Caco-2 (cell line): ENCODE measurements around the gene GRB10. TPM values are rescaled to one million over a fixed set of nuclear protein-coding genes. Genes with fewer than 3 reads are reported as not detected.

ENCODE experiments used
- BruUV-seq: library from RNA; stranded (reverse); fragments of 400-500 nt; replicated peaks from 2 replicates; lab custom pipeline; 2021; lab: Mats Ljungman, UMichigan
- CTCF ChIA-PET: fragments of 300-600 bp; sonication (Branson Sonifier 250); formaldehyde crosslinking; loops from one replicate; lab custom pipeline; 2022; ENCODE audit warnings: antibody characterized with exemption; lab: Charles Lee
- POLR2A ChIA-PET: fragments of 300-600 bp; sonication (Branson Sonifier 250); formaldehyde crosslinking; loops from one replicate; lab custom pipeline; 2022; ENCODE audit warnings: antibody characterized with exemption; lab: Charles Lee
- DNase-seq, 2 experiments: peaks; one replicate each; pipeline versions ENCODE4 v3.0.0 to v3.0.0-alpha.2; 2020 to 2022
- H3K27me3 ChIP-seq: replicated peaks from 2 replicates; pipeline ENCODE4 v1.6.0; 2011; ENCODE audit warnings: low read length; ENCODE audit not compliant: control insufficient read depth, insufficient read depth
- H3K36me3 ChIP-seq: 2 replicates; pipeline ENCODE4 v1.5.1; 2011; ENCODE audit warnings: low read length; ENCODE audit not compliant: control insufficient read depth, insufficient read depth
- H3K4me1 ChIP-seq: fragments of 250-450 bp; sonication (Bioruptor Pico); 2 replicates; pipeline ENCODE4 v1.5.1; 2020; ENCODE audit warnings: mild to moderate bottlenecking
- H3K4me3 ChIP-seq: 2 replicates; pipeline ENCODE4 v1.5.1; 2011; ENCODE audit warnings: low read depth, mild to moderate bottlenecking, control low read depth, low read length
- H3K9me3 ChIP-seq: fragments of 250-450 bp; sonication (Bioruptor Pico); 2 replicates; pipeline ENCODE4 v1.5.1; 2020; ENCODE audit warnings: mild to moderate bottlenecking, moderate library complexity
- H3K27ac Mint-ChIP-seq: one replicate; pipeline ENCODE4 v1.8.0; 2022; ENCODE audit warnings: mixed read lengths; ENCODE audit not compliant: unreplicated experiment
- H3K27me3 Mint-ChIP-seq: one replicate; pipeline ENCODE4 v1.8.0; 2022; ENCODE audit warnings: mixed read lengths; ENCODE audit not compliant: insufficient read depth, unreplicated experiment
- H3K36me3 Mint-ChIP-seq: one replicate; pipeline ENCODE4 v1.8.0; 2022; ENCODE audit warnings: mild to moderate bottlenecking, mixed read lengths; ENCODE audit not compliant: insufficient read depth, unreplicated experiment
- H3K4me1 Mint-ChIP-seq: one replicate; pipeline ENCODE4 v1.8.0; 2022; ENCODE audit warnings: low read depth, mixed read lengths; ENCODE audit not compliant: unreplicated experiment
- H3K4me3 Mint-ChIP-seq: one replicate; pipeline ENCODE4 v1.8.0; 2022; ENCODE audit warnings: mild to moderate bottlenecking, moderate library complexity, mixed read lengths; ENCODE audit not compliant: unreplicated experiment
- H3K9me3 Mint-ChIP-seq: one replicate; pipeline ENCODE4 v1.8.0; 2022; ENCODE audit warnings: mixed read lengths; ENCODE audit not compliant: unreplicated experiment
- CTCF ChIP-seq, 2 experiments: fragments of 200-600 bp in 1 of 2; IDR thresholded peaks; 1 replicate in 1 of 2; 2 replicates in 1 of 2; pipeline versions ENCODE4 v1.5.1 to v1.8.0; 2011 to 2022; ENCODE audit warnings: antibody characterized with exemption in 1 of 2, control low read depth in 1 of 2, inconsistent platforms in 1 of 2, low read depth in 1 of 2, low read length in 1 of 2, mild to moderate bottlenecking in 1 of 2, moderate library complexity in 1 of 2; ENCODE audit not compliant: insufficient read depth in 1 of 2, severe bottlenecking in 1 of 2, unreplicated experiment in 1 of 2
- intact Hi-C: fragments of 100-400 bp; cut with micrococcal nuclease; formaldehyde crosslinking; loops from one replicate; pipeline ENCODE4 v1.10.0; 2022; ENCODE audit not compliant: unreplicated experiment
- total RNA-seq: library from RNA; stranded (reverse); gene quantifications from 2 replicates; pipeline ENCODE4 v1.2.3, GENCODE V29; 2022

The GRB10 gene
- total RNA-seq, 1 experiment from 2014 or later: 79.3 TPM

GRCh38 chr7:50644114-50644513 is 138.6 kb downstream of the GRB10 start:
- Histone ChIP-seq H3K9me3 (no peaks in the 10 kb centered on the region), H3K36me3 (no peaks in the 10 kb centered on the region), H3K27me3 (no peaks in the 10 kb centered on the region), H3K4me3 (no peak overlapping the region), H3K4me1 (no peaks in the 10 kb centered on the region)
- no peak overlapping the region for H3K4me3 Mint-ChIP-seq
- TF ChIP-seq CTCF (IDR thresholded peaks at IDR 0.05; ENCODE audit: insufficient read depth in 1 of 2, low read depth in 1 of 2, low read length in 1 of 2, severe bottlenecking in 1 of 2, unreplicated experiment in 1 of 2): no peak
- H3K9me3 Mint-ChIP-seq: no peaks in the 10 kb centered on the region
- BruUV-seq: no TSS peak
- no peaks in the 10 kb centered on the region for H3K4me1 Mint-ChIP-seq
- H3K36me3 Mint-ChIP-seq: peaks cover 17% of the 10 kb centered on the region
- H3K27ac Mint-ChIP-seq: no peak overlapping the region
- H3K27me3 Mint-ChIP-seq: no peaks in the 10 kb centered on the region
- intact Hi-C loops: loop anchor here (5.0 kb wide), 2 partner anchors 33 to 518 kb away; no protein-coding TSS in a partner anchor
- peak in 1 of 2 experiments; percentile 3 for DNase-seq
- POLR2A ChIA-PET: no interaction called here
- CTCF ChIA-PET: no interaction called here

DNA sequence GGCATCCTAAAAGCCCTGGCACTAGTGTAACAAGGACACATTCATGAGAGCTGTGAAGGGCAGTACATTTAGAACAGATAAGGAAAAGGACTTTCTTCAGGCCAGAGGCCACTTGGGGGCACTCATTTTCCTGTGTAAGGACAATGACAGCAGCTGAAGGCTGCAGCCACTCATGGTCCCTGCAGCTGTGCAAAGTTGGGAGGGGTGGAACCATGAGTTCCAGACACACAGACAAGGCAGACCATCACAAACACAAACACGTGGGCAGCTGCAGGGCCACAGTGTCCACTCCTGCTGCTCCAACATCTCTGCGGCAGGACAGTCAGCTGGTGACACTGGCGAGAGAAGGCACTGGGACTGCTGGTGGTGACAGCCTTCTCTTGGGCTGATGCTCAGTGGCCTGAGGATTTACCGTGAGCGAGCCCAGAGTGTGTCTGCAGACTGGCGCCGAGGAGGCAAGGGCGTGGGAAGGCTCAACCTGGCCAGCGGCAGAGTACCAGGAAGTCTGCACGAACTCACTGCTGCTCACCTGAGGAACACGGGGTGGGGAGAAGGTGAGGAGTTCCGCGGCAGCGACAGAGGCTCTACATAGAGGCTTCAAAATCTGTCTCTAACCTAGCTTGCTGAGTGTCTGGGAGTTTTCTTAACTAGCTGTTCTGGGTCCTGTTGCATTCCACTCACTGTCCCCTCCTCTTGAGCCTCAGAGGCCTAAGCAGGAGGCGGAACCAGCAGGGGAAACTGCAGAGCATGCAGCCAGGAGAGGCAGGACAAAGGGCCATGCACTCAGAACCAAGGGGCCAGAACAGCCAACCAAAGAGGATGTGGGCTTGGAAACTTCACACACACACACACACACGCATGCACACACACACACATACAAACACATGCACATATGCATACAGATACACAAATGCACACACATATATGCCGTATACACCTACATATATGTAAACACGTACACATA is 141.0 kb downstream of the GRB10 start:
- H3K36me3 Mint-ChIP-seq: peaks cover 14% of the 10 kb centered on the region
- peak in 1 of 2 experiments; percentile 49 for TF ChIP-seq CTCF (IDR thresholded peaks at IDR 0.05; ENCODE audit: insufficient read depth in 1 of 2, low read depth in 1 of 2, low read length in 1 of 2, severe bottlenecking in 1 of 2, unreplicated experiment in 1 of 2)
- no peaks in the 10 kb centered on the region for H3K9me3 ChIP-seq
- no peak overlapping the region for H3K4me3 ChIP-seq
- H3K27me3 Mint-ChIP-seq: no peaks in the 10 kb centered on the region
- intact Hi-C loops: loop anchor here (5.0 kb wide), 2 partner anchors 36 to 521 kb away; no protein-coding TSS in a partner anchor
- H3K4me1 Mint-ChIP-seq: no peaks in the 10 kb centered on the region
- no peaks in the 10 kb centered on the region for H3K27me3 ChIP-seq
- POLR2A ChIA-PET: interaction anchor here (0.7 kb wide), 1 partner anchor 26 kb away, joined by 3 read pairs; no protein-coding TSS in a partner anchor
- H3K4me1 ChIP-seq: no peaks in the 10 kb centered on the region
- no peaks in the 10 kb centered on the region for H3K9me3 Mint-ChIP-seq
- CTCF ChIA-PET: interaction anchor here (0.6 to 1.3 kb wide), 4 partner anchors 9 to 587 kb away, joined by 3 to 5 read pairs (median 3); no protein-coding TSS in a partner anchor
- no peaks in the 10 kb centered on the region for H3K36me3 ChIP-seq
- peak in 1 of 2 experiments; percentile 32 for DNase-seq
- H3K4me3 Mint-ChIP-seq: no peak overlapping the region
- no TSS peak for BruUV-seq
- no peak overlapping the region for H3K27ac Mint-ChIP-seq

- no peaks in the 10 kb centered on the region for H3K4me1 Mint-ChIP-seq
- TF ChIP-seq CTCF (IDR thresholded peaks at IDR 0.05; ENCODE audit: insufficient read depth in 1 of 2, low read depth in 1 of 2, low read length in 1 of 2, severe bottlenecking in 1 of 2, unreplicated experiment in 1 of 2): no peak
- POLR2A ChIA-PET: no interaction called here
- Histone ChIP-seq H3K4me1 (no peaks in the 10 kb centered on the region), H3K4me3 (no peak overlapping the region), H3K27me3 (no peaks in the 10 kb centered on the region), H3K9me3 (0 out of 2 replicates have a peak, but pooled peaks cover 3% of the 10 kb centered on the region), H3K36me3 (no peaks in the 10 kb centered on the region)
- no peaks in the 10 kb centered on the region for H3K9me3 Mint-ChIP-seq
- CTCF ChIA-PET: interaction anchor here (0.5 to 1.3 kb wide), 4 partner anchors 10 to 588 kb away, joined by 3 to 5 read pairs (median 4); no protein-coding TSS in a partner anchor
- H3K4me3 Mint-ChIP-seq: no peak overlapping the region
- intact Hi-C loops: loop anchor here (5.0 kb wide), 2 partner anchors 37 to 522 kb away; no protein-coding TSS in a partner anchor
- no peak for DNase-seq
- H3K27me3 Mint-ChIP-seq: no peaks in the 10 kb centered on the region
- peaks cover 14% of the 10 kb centered on the region for H3K36me3 Mint-ChIP-seq
- no peak overlapping the region for H3K27ac Mint-ChIP-seq
- BruUV-seq: no TSS peak
Observed at GRCh38 chr7:50640779-50641178, 141.9 kb downstream of the GRB10 start.
